Fibroblast of the aortic adventitia (primary cell): ENCODE data around the gene STPG3. TPM values are rescaled to one million over a fixed set of nuclear protein-coding genes. Genes with fewer than 3 reads are reported as not detected.

Experiments used
- DNase-seq: peaks from one replicate; pipeline ENCODE4 v3.0.0-alpha.2; 2010; ENCODE audit warnings: low read depth
- H3K4me3 ChIP-seq: 2 replicates; pipeline ENCODE4 v1.5.1; 2011; ENCODE audit warnings: low read depth, mild to moderate bottlenecking, control low read depth, low read length, moderate library complexity
- CTCF ChIP-seq: IDR thresholded peaks from 2 replicates; pipeline ENCODE4 v1.5.1; 2011; ENCODE audit warnings: mild to moderate bottlenecking, low read length, control low read depth, inconsistent platforms; ENCODE audit not compliant: insufficient read depth
- total RNA-seq: library from RNA; depleted of rRNA; stranded (reverse); fragments of >200 nt; gene quantifications from 2 replicates; pipeline ENCODE4 v1.2.3, GENCODE V29; 2012; ENCODE audit warnings: low replicate concordance

Gene STPG3
- total RNA-seq, 1 donor = not detected

DNA sequence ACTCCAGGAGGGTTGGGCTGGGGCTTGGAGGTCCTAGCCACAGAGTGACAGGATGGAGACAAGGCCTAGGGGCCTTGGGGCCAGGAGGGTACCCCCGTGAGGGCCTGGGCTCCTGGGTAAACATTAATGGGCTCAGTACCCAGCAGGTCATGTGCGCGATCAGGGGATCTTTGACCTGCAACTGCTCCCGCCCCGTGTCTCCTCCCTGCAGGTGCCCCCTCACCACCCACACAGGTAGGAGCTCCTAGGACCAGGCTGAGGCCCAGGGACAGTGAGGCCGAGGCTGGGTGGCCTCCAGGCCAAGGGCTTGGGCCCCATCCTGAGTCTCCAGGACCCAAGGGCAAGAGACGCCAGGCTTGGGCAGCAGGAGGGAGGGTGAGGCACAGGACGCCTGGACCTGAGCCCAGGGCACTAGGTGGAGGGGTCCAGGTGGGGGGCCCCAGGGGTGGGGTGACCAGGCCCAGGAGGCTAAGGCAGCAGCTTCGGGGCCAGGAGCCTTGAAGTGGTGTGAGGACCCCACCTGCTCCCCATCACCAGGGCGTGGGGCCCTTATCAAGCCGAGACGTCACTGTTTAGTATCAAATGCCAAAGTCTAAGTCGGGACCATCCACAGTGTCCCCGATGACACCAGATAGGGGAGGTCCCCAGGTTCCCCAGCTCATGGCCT lies 20.2 kb upstream of the STPG3 start, which contains the start of gene SLC34A3:
Gene SLC34A3, plus strand, starts transcription at position 197 of the 667 bp plus-strand sequence. CDS start 802 bp downstream, outside the sequence.
- DNase-seq = no peak
- TF ChIP-seq CTCF = no peak
- H3K4me3 ChIP-seq = no peak within 1 kb of the TSS

GRCh38 chr9:137231372-137232039 lies 19.6 kb upstream of the STPG3 start:
- no peak for TF ChIP-seq CTCF
- no peak overlapping the region for H3K4me3 ChIP-seq
- DNase-seq = no peak

DNA sequence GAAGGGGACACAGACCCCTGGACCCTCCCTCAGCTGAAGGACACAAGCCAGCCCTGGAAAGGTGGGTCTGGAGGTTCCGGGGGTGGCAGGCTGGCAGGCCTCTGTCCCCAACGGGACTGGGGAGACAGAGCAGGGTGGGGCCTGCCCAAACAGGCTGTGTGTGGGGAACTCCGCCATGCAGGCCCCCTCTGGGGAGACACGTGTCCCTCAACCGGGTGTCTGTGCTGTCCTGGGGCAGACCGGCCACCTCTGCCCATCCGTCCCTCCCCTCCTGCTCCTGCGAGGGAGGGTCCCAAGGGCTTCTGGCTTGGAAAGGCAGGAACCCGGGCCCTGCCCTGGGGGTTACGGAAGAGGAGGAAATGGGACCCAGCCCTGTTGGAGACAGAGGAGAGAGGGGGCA lies 19.0 kb upstream of the STPG3 start:
- DNase-seq = no peak
- no peak overlapping the region for H3K4me3 ChIP-seq
- no peak for TF ChIP-seq CTCF

DNA sequence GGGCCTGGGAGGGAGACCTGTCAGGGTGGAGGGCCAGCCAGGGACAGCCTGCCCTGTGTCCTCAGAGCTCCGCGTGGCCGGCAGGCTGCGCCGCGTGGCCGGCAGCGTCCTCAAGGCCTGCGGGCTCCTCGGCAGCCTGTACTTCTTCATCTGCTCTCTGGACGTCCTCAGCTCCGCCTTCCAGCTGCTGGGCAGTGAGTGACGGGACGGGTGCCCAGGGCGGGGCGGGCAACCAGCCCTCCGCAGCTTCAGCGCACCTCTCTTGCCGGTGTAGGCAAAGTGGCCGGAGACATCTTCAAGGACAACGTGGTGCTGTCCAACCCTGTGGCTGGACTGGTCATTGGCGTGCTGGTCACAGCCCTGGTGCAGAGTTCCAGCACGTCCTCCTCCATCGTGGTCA lies 18.6 kb upstream of the STPG3 start:
- TF ChIP-seq CTCF = no peak
- DNase-seq = no peak
- H3K4me3 ChIP-seq = no peak overlapping the region

DNA sequence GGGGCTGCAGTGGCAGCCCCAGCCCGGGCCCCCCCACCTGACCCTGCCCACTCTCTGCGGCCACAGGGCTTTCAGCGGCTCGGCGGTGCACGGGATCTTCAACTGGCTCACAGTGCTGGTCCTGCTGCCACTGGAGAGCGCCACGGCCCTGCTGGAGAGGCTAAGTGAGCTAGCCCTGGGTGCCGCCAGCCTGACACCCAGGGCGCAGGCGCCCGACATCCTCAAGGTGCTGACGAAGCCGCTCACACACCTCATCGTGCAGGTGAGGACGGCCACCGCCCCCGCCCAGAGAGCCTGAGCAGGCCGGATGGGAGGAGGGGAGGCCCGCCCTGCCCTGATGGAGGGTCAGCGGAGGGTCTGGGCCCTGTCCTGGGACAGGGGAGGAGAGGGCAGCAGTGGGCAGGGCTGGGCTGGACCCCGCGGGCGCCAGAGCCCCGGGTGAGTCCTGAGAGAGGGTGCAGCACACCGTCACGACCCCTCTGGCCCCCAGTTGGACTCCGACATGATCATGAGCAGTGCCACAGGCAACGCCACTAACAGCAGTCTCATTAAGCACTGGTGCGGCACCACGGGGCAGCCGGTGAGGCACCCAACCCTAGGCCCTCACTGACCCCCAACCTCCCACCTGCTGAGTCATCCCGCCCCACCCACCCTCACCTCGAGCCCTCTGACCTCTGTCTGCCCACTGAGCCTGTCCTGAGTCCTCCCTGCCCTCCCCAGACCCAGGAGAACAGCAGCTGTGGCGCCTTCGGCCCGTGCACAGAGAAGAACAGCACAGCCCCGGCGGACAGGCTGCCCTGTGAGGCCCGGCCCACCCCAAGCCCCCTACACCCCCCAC lies 17.7 kb upstream of the STPG3 start:
- no peak for TF ChIP-seq CTCF
- no peak for DNase-seq
- H3K4me3 ChIP-seq = no peak overlapping the region

DNA sequence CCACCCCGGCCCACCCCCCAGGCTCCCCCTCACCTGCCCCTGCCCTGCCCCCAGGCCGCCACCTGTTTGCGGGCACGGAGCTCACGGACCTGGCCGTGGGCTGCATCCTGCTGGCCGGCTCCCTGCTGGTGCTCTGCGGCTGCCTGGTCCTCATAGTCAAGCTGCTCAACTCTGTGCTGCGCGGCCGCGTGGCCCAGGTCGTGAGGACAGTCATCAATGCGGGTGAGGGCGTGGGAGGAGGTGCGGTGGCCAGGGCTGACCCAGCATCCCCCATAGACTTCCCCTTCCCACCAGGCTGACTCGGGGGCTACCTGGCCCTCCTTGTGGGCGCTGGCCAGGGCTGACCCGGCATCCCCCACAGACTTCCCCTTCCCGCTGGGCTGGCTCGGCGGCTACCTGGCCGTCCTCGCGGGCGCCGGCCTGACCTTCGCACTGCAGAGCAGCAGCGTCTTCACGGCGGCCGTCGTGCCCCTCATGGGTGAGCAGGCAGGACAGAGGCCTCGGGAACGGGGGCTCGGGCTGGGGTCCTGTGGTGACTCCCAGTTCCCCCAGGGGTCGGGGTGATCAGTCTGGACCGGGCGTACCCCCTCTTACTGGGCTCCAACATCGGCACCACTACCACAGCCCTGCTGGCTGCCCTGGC lies 16.9 kb upstream of the STPG3 start:
- DNase-seq = no peak
- TF ChIP-seq CTCF = no peak
- no peak overlapping the region for H3K4me3 ChIP-seq
